ENCODE measurements around the gene ERG. TPM values are rescaled to one million over a fixed set of nuclear protein-coding genes. Genes with fewer than 3 reads are reported as not detected.

ERG gene
- total and polyA plus RNA-seq, 4 donors = 3.3 to 6.0 (median 4.1) TPM

- Histone ChIP-seq H3K9me3 (ENCODE audit: control insufficient read depth in 4 of 4, low read length in 3 of 4) (peaks cover 0 to 9% (median 0%) of the 10 kb centered on the region in 4 donors), H3K36me3 (ENCODE audit: control insufficient read depth in 4 of 4, insufficient read depth in 3 of 4, low read depth in 1 of 4, low read length in 3 of 4) (no peaks in the 10 kb centered on the region), H3K27me3 (ENCODE audit: control insufficient read depth in 4 of 4, insufficient read depth in 4 of 4, low read length in 3 of 4) (peaks cover 0 to 16% (median 0%) of the 10 kb centered on the region in 4 donors), H3K9ac (ENCODE audit: low read depth in 1 of 2, low read length in 2 of 2) (no peak overlapping the region), H3K27ac (ENCODE audit: low read depth in 1 of 2, low read length in 2 of 2) (no peak overlapping the region), H3K4me3 (ENCODE audit: low read depth in 1 of 3, low read length in 3 of 3) (no peak overlapping the region), H3K4me1 (ENCODE audit: control insufficient read depth in 4 of 4, insufficient read depth in 4 of 4, low read length in 3 of 4) (no peaks in the 10 kb centered on the region)
- no peak for DNase-seq (ENCODE audit: low spot score)
- no peak for TF ChIP-seq REST (IDR thresholded peaks at IDR 0.05)
- TF ChIP-seq NR2F2 (IDR thresholded peaks at IDR 0.05) = no peak
- no peak for TF ChIP-seq JUND (IDR thresholded peaks at IDR 0.05)
- no peak for TF ChIP-seq FOXA2 (IDR thresholded peaks at IDR 0.05)
- TF ChIP-seq EGR1 (IDR thresholded peaks at IDR 0.05; ENCODE audit: low read depth in 2 of 2) = no peak
- no peak for TF ChIP-seq RXRA (IDR thresholded peaks at IDR 0.05)
- TF ChIP-seq SP1 (IDR thresholded peaks at IDR 0.05) = no peak
- TF ChIP-seq HNF4G (IDR thresholded peaks at IDR 0.05) = no peak
- no peak for TF ChIP-seq GABPA (IDR thresholded peaks at IDR 0.05 in 1 of 2, conservative IDR thresholded peaks at IDR 0.05 in 1 of 2)
- TF ChIP-seq TAF1 (conservative IDR thresholded peaks at IDR 0.05) = no peak
- WGBS = 73% methylated on average over 5 of the region's 5 CpGs
Measured at GRCh38 chr21:38377165-38378088, 120.8 kb downstream of the ERG start.

DNA sequence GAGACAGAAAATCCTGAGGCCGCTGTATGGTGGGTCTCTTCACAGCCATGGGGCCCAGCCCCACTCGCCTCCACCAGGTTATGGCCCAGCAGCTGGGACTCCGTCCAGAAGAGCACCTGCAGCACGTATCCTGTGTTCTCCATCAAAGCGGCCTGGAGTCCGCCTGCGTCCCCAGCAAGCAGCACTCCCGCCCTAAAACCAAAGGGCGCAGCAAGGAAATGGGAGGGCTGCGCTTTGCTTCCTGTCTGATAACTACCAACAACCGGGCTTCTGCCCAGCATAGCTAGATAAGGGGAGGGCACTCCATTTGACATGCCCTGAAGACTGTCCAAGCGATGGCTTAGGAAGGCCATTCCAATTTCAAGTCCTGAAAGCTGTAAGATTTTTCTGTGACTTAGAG is 121.6 kb downstream of the ERG start:
- Histone ChIP-seq H3K4me1 (ENCODE audit: control insufficient read depth in 4 of 4, insufficient read depth in 4 of 4, low read length in 3 of 4) (no peaks in the 10 kb centered on the region), H3K9ac (ENCODE audit: low read depth in 1 of 2, low read length in 2 of 2) (no peak overlapping the region), H3K9me3 (ENCODE audit: control insufficient read depth in 4 of 4, low read length in 3 of 4) (peaks cover 0 to 9% (median 0%) of the 10 kb centered on the region in 4 donors), H3K27ac (ENCODE audit: low read depth in 1 of 2, low read length in 2 of 2) (no peak overlapping the region), H3K27me3 (ENCODE audit: control insufficient read depth in 4 of 4, insufficient read depth in 4 of 4, low read length in 3 of 4) (peaks cover 0 to 16% (median 0%) of the 10 kb centered on the region in 4 donors), H3K4me3 (ENCODE audit: low read depth in 1 of 3, low read length in 3 of 3) (no peak overlapping the region), H3K36me3 (ENCODE audit: control insufficient read depth in 4 of 4, insufficient read depth in 3 of 4, low read depth in 1 of 4, low read length in 3 of 4) (no peaks in the 10 kb centered on the region)
- TF ChIP-seq NR2F2 (IDR thresholded peaks at IDR 0.05) (peak; percentile 44), TAF1 (conservative IDR thresholded peaks at IDR 0.05) (no peak), JUND (IDR thresholded peaks at IDR 0.05) (no peak)
- DNase-seq (ENCODE audit: low spot score) = no peak
- WGBS = 67% methylated on average over 12 of the region's 12 CpGs

DNA sequence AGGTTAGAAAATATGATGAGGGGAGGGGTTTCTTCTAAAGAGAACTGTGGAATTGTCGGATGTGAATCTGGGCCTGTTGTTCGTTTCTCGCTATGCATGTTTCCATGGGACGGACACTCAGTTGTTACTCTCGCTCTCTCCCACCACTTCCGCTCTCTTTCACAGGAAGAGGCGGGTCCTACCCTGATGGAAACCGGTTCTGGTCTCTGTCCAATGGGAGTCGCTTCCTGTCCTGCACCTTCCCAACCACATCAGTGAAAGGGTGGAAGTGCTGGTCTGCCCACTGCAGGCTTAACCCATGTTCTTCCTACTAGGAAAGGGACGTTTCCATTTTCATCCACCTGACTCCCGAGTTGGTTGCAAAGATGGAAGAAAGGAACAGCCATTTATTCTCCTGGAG is 122.0 kb downstream of the ERG start:
- Histone ChIP-seq H3K4me1 (ENCODE audit: control insufficient read depth in 4 of 4, insufficient read depth in 4 of 4, low read length in 3 of 4) (no peaks in the 10 kb centered on the region), H3K9ac (ENCODE audit: low read depth in 1 of 2, low read length in 2 of 2) (no peak overlapping the region), H3K27me3 (ENCODE audit: control insufficient read depth in 4 of 4, insufficient read depth in 4 of 4, low read length in 3 of 4) (peaks cover 0 to 16% (median 0%) of the 10 kb centered on the region in 4 donors), H3K9me3 (ENCODE audit: control insufficient read depth in 4 of 4, low read length in 3 of 4) (peaks cover 0 to 9% (median 0%) of the 10 kb centered on the region in 4 donors), H3K4me3 (ENCODE audit: low read depth in 1 of 3, low read length in 3 of 3) (no peak overlapping the region), H3K27ac (ENCODE audit: low read depth in 1 of 2, low read length in 2 of 2) (no peak overlapping the region), H3K36me3 (ENCODE audit: control insufficient read depth in 4 of 4, insufficient read depth in 3 of 4, low read depth in 1 of 4, low read length in 3 of 4) (no peaks in the 10 kb centered on the region)
- no peak for DNase-seq (ENCODE audit: low spot score)
- TF ChIP-seq GABPA (IDR thresholded peaks at IDR 0.05 in 1 of 2, conservative IDR thresholded peaks at IDR 0.05 in 1 of 2) = peak in 1 of 2 donors; percentile 38
- TF ChIP-seq CTCF (IDR thresholded peaks at IDR 0.05; ENCODE audit: low read depth, low read length, missing input control) = no peak
- WGBS = 67% methylated on average over 11 of the region's 11 CpGs
